KMS-11 (cell line): Measurements from ENCODE around the gene UBE3A.

ENCODE experiments used
- H2AFZ ChIP-seq: fragments of 200-600 bp; sonication (generic); 2 replicates; pipeline ENCODE4 v1.6.1; 2016; ENCODE audit warnings: antibody characterized with exemption, mixed run types, low read depth
- H3K27ac ChIP-seq: fragments of 200-600 bp; sonication (generic); 2 replicates; pipeline ENCODE4 v1.6.1; 2016; ENCODE audit warnings: mild to moderate bottlenecking, mixed run types
- H3K27me3 ChIP-seq: fragments of 200-600 bp; sonication (generic); 2 replicates; pipeline ENCODE4 v1.6.1; 2017; ENCODE audit warnings: mild to moderate bottlenecking, low read depth, mixed run types, moderate library complexity; ENCODE audit not compliant: insufficient read depth
- H3K36me3 ChIP-seq: fragments of 200-600 bp; sonication (generic); 2 replicates; pipeline ENCODE4 v1.6.1; 2017; ENCODE audit warnings: mild to moderate bottlenecking, mixed run types; ENCODE audit not compliant: insufficient read depth
- H3K4me1 ChIP-seq: fragments of 200-600 bp; sonication (generic); 2 replicates; pipeline ENCODE4 v1.6.1; 2016; ENCODE audit warnings: mild to moderate bottlenecking, low read depth, mixed run types; ENCODE audit not compliant: poor library complexity, severe bottlenecking
- H3K4me2 ChIP-seq: fragments of 200-600 bp; sonication (generic); 2 replicates; pipeline ENCODE4 v1.7.0; 2016; ENCODE audit warnings: mild to moderate bottlenecking, mixed run types
- H3K4me3 ChIP-seq: fragments of 200-600 bp; sonication (generic); IDR thresholded peaks from 2 replicates; pipeline ENCODE4 v1.6.1; 2017; ENCODE audit warnings: low read depth, low read length, mixed read lengths; ENCODE audit not compliant: insufficient read depth
- H3K79me2 ChIP-seq: fragments of 200-600 bp; sonication (generic); 2 replicates; pipeline ENCODE4 v1.6.1; 2016; ENCODE audit warnings: low read depth, mixed run types; ENCODE audit not compliant: insufficient read depth
- H3K9ac ChIP-seq: fragments of 200-600 bp; sonication (generic); 2 replicates; pipeline ENCODE4 v1.6.1; 2016; ENCODE audit warnings: mild to moderate bottlenecking, mixed run types
- H4K20me1 ChIP-seq: fragments of 200-600 bp; sonication (generic); 2 replicates; pipeline ENCODE4 v1.6.1; 2016; ENCODE audit warnings: mild to moderate bottlenecking, mixed run types; ENCODE audit not compliant: insufficient read depth
- TF ChIP-seq, protein P1 (sequence below): fragments of 200-600 bp; sonication (generic); conservative IDR thresholded peaks from 2 replicates; pipeline ENCODE4 v1.6.1; 2017; ENCODE audit warnings: low read depth, mild to moderate bottlenecking, antibody characterized with exemption, low read length, moderate library complexity, mixed read lengths

UBE3A gene

DNA sequence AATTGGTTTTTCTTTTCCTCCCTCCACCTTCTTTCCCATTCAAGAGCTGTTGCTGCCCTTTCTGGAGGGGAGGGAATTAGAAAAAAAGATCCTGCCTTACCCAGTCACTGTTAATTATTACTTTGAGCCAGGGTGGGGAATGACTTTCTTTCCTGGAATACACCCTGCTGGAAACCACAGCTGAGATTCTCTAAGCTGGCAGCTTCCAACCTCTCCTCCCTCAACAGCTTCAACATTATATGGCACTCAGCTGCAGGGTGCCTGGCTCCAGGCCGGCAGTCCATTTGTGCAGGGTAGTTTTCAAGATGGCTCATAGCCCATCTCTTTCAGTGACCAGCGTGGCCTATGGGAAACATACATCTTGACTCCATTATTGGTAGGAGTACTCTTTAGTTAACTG lies 105.8 kb downstream of the UBE3A start:
- no peaks in the 10 kb centered on the region for H4K20me1 ChIP-seq
- no peaks in the 10 kb centered on the region for H3K27me3 ChIP-seq
- H2AFZ ChIP-seq, result no peak overlapping the region
- H3K79me2 ChIP-seq, result no peaks in the 10 kb centered on the region
- no peaks in the 10 kb centered on the region for H3K36me3 ChIP-seq
- no peak overlapping the region for H3K4me3 ChIP-seq
- TF ChIP-seq, protein P1, sequence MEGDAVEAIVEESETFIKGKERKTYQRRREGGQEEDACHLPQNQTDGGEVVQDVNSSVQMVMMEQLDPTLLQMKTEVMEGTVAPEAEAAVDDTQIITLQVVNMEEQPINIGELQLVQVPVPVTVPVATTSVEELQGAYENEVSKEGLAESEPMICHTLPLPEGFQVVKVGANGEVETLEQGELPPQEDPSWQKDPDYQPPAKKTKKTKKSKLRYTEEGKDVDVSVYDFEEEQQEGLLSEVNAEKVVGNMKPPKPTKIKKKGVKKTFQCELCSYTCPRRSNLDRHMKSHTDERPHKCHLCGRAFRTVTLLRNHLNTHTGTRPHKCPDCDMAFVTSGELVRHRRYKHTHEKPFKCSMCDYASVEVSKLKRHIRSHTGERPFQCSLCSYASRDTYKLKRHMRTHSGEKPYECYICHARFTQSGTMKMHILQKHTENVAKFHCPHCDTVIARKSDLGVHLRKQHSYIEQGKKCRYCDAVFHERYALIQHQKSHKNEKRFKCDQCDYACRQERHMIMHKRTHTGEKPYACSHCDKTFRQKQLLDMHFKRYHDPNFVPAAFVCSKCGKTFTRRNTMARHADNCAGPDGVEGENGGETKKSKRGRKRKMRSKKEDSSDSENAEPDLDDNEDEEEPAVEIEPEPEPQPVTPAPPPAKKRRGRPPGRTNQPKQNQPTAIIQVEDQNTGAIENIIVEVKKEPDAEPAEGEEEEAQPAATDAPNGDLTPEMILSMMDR, result no peak
- no peak overlapping the region for H3K27ac ChIP-seq
- no peak overlapping the region for H3K9ac ChIP-seq
- no peak overlapping the region for H3K4me2 ChIP-seq
- H3K4me1 ChIP-seq, result no peaks in the 10 kb centered on the region

DNA sequence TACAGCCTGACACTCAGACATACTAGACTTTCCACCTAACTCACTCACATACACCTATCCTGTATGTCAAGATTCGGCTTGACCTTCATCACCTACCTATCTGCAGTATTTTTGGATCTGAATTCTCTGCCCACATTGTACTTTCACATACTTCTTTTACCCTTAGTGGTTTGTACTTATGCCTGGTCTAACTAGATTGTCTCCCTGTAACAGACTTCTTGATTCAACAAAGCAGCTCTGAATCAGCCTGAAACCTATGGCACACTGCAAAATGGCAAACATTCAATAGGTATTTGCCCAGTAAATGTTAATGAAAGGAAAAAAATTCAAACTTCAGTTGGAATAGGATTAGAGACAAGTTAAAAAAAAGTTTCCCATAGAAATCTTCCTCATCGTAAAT lies 106.5 kb downstream of the UBE3A start:
- H2AFZ ChIP-seq, result no peak overlapping the region
- H3K27ac ChIP-seq, result no peak overlapping the region
- no peak overlapping the region for H3K4me3 ChIP-seq
- TF ChIP-seq, protein P1, result no peak
- H3K36me3 ChIP-seq, result no peaks in the 10 kb centered on the region
- no peaks in the 10 kb centered on the region for H4K20me1 ChIP-seq
- H3K27me3 ChIP-seq, result no peaks in the 10 kb centered on the region
- H3K4me1 ChIP-seq, result no peaks in the 10 kb centered on the region
- H3K4me2 ChIP-seq, result no peak overlapping the region
- H3K79me2 ChIP-seq, result no peaks in the 10 kb centered on the region
- no peak overlapping the region for H3K9ac ChIP-seq

DNA sequence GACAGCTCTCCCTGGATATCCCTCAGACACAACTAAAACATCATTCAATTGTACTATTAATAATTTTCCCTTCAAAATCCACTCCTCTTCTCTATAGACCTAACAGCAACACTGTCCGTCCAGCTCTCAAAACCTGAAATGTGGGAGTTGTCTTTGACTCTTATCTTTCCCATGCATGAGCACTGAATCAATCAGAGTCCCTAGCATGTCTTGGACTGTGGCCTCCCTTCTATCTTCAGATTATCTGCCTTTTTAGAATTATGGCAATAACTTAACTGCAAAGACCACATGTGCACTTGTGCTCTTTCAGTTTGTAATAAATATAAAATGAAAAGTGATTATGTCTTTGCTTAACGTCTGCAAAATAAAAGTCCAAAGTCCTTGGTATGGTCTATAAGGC lies 107.0 kb downstream of the UBE3A start:
- Histone ChIP-seq H3K4me1 (no peaks in the 10 kb centered on the region), H3K79me2 (no peaks in the 10 kb centered on the region), H3K27ac (no peak overlapping the region), H3K9ac (no peak overlapping the region), H3K4me3 (no peak overlapping the region), H3K36me3 (no peaks in the 10 kb centered on the region), H4K20me1 (no peaks in the 10 kb centered on the region), H3K27me3 (no peaks in the 10 kb centered on the region), H3K4me2 (no peak overlapping the region), H2AFZ (no peak overlapping the region)
- TF ChIP-seq, protein P1, result no peak

GRCh38 chr15:25331404-25331803 lies 107.4 kb downstream of the UBE3A start:
- no peaks in the 10 kb centered on the region for H3K36me3 ChIP-seq
- H4K20me1 ChIP-seq, result no peaks in the 10 kb centered on the region
- no peak overlapping the region for H3K9ac ChIP-seq
- no peak overlapping the region for H3K4me2 ChIP-seq
- no peaks in the 10 kb centered on the region for H3K27me3 ChIP-seq
- no peak overlapping the region for H3K4me3 ChIP-seq
- no peaks in the 10 kb centered on the region for H3K79me2 ChIP-seq
- no peak overlapping the region for H2AFZ ChIP-seq
- TF ChIP-seq, protein P1, result no peak
- no peaks in the 10 kb centered on the region for H3K4me1 ChIP-seq
- no peak overlapping the region for H3K27ac ChIP-seq

- H3K36me3 ChIP-seq, result no peaks in the 10 kb centered on the region
- no peaks in the 10 kb centered on the region for H3K27me3 ChIP-seq
- TF ChIP-seq, protein P1, result no peak
- no peak overlapping the region for H3K27ac ChIP-seq
- H3K9ac ChIP-seq, result no peak overlapping the region
- no peak overlapping the region for H2AFZ ChIP-seq
- H3K4me3 ChIP-seq, result no peak overlapping the region
- no peaks in the 10 kb centered on the region for H4K20me1 ChIP-seq
- H3K4me1 ChIP-seq, result no peaks in the 10 kb centered on the region
- no peaks in the 10 kb centered on the region for H3K79me2 ChIP-seq
- no peak overlapping the region for H3K4me2 ChIP-seq
These were observed 109.1 kb downstream of the UBE3A start for GRCh38 chr15:25329696-25330095.
